Jurkat, Clone E6-1 (cell line): ENCODE results near the gene FOSL2.

Source experiments
- DNase-seq: peaks from one replicate; pipeline ENCODE4 v3.0.0-alpha.2; 2011; ENCODE audit warnings: low read depth, low spot score
- H3K4me3 ChIP-seq: 2 replicates; pipeline ENCODE4 v1.5.1; 2011; ENCODE audit warnings: mild to moderate bottlenecking, low read length, control low read depth, moderate library complexity

Gene FOSL2

DNA sequence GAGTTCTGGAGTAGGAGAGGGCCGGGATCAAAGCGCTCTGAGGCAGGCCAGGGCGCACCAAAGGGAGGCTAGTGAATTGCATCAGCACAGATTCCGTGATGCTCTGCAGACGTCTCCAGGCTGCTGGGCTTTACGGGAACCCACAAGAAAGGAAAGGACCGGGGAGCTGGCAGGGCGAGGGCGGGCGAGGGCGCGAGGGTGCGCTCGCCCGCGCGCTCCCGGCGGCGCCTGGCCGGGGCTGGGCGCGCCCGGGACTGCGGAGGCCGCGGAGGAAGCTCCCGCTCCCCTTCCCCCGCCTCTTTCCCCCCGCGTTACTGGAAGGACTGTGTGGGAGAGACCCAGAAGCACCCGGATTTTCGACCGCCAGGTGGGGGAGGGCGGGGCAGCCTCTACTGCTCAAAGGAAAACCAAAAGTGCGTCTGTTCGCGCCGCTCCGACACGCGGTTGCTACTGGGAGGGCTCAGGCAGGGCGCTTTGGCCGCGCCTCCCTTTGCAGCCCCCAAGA lies 2.4 kb upstream of the FOSL2 start:
- peak; percentile 69 for DNase-seq
- peak overlapping the region; percentile 57 for H3K4me3 ChIP-seq

DNA sequence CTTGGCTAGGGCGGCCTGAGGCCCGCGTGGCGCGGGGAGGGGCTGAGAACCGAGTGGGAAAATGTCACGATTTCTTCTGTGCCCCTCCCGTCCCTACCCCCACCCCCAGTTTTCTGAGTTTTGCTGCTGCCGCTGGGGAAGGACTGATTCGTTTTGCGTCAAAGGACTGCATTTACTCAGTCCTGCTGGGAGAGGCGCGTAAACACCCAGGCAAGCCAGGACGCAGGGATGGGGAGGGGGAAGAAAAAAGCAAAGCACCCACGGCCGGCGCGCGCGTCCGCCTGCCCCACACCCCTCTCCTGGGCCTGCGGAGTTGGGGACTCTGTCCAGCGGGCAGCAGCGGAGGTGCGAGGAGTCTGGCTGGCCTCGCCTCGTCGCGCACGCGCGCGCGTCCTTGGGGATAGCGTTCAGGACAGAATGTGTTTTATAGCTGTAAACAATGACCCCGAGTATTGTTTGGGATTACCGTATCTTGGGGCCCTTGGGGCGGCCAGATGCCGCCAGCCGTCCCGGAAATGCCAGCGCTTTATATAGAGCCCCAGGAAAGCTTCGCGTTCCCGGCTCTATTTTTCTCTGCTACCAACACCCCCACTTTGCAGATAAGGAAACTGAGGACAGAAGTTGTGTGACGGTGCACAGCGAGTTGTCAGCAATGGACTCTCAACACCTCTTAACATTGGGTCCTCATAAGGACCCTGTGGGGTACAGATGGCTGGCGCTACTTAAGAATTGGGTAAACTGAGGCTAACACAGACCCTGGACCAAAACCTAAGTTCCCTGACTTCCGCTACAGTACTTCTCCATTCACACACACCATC lies 1.7 kb upstream of the FOSL2 start:
- no peak for DNase-seq
- peak overlapping the region; percentile 57 for H3K4me3 ChIP-seq

DNA sequence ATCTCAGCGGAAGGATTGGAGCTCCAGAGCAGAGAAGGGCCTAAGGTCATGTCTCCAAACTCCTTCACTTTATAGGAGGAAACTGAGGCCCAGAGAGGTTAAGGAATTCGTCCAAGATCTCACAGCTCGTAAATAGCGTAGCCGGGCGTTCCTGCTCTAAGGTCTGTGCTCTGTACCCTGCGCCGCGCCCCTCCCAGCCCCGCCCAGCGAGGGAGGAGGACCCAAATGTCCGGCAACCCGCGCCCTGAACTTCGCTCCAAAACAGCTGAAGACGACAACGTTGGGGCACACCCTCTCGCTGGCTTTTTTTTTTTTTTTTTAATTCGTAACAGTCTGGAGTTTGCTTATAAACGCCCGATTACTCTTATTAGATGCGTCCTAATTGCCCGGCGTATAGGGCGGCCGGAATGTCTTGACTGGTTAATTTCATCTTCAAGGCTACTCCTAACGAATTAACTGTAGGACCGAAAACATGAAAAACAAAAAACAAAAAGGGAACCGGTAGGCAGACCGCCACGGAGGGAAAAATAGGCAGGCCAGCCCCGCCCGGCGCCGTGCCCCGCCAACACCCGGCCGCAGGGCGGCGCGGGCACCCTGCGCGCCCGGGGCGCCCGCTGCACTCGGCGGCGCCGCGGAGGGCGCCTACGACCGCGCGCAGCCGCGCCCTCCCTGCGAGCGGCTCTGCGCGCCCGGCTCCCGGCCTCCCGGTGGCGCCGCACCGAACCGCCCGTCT lies 928 bp upstream of the FOSL2 start:
- DNase-seq = no peak
- peak overlapping the region; percentile 63 for H3K4me3 ChIP-seq

DNA sequence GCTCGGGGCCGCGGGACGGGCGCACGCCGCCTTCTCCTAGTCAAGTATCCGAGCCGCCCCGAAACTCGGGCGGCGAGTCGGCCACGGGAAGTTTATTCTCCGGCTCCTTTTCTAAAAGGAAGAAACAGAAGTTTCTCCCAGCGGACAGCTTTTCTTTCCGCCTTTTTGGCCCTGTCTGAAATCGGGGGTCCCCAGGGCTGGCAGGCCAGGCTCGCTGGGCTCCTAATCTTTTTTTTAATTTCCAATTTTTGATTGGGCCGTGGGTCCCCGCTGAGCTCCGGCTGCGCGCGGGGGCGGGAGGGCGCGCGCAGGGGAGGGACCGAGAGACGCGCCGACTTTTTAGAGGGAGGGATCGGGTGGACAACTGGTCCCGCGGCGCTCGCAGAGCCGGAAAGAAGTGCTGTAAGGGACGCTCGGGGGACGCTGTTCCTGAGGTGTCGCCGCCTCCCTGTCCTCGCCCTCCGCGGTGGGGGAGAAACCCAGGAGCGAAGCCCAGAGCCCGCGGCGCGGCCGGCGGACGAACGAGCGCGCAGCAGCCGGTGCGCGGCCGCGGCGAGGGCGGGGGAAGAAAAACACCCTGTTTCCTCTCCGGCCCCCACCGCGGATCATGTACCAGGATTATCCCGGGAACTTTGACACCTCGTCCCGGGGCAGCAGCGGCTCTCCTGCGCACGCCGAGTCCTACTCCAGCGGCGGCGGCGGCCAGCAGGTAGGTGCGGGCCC lies 617 bp downstream of the FOSL2 start:
- H3K4me3 ChIP-seq = peak overlapping the region; percentile 63
- no peak for DNase-seq

DNA sequence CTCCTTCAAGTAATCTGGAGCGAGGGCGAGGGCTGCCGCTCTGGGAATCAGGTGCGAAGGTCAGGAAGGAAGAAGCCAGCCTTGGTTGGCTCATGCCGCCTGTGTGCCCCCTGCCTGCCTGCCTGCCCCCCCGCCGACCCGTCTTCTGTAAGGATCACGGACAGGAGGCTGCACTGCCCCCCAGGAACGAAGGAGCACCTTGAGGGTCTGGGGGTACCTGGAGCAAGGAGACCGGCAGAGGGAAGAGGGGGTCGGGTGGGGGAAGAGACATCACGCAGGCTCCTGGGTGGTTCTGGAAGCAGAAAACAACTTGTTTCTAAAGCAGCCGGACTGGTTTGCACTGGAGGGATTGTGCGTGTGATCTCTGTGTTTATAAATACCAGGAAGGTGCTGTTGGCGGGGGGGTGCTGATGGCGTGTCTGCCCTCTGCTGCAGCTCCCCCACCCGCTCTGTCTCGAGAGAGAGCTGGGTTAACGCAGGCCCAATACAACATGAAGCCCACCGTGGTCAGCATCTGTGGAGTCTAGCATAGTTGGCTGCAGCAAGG lies 1.7 kb downstream of the FOSL2 start:
- no peak overlapping the region for H3K4me3 ChIP-seq
- no peak for DNase-seq

DNA sequence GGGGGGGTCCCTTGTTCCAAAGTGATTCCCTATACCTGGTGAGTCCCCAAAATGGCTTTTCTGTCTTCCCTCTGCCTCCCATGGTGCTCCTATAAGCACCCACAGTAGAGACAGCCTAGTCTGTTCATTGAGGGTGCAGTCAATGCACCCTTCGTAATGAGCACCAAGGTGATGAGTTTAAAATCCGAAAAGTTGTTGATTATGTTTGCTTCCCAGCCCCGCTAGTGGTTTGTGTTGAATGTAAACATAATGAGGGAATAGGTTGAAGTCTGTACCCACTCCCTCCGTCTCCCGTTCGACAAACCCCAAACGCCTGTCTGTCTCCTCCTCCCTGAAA lies 2.3 kb downstream of the FOSL2 start:
- H3K4me3 ChIP-seq = no peak overlapping the region
- DNase-seq = no peak

DNA sequence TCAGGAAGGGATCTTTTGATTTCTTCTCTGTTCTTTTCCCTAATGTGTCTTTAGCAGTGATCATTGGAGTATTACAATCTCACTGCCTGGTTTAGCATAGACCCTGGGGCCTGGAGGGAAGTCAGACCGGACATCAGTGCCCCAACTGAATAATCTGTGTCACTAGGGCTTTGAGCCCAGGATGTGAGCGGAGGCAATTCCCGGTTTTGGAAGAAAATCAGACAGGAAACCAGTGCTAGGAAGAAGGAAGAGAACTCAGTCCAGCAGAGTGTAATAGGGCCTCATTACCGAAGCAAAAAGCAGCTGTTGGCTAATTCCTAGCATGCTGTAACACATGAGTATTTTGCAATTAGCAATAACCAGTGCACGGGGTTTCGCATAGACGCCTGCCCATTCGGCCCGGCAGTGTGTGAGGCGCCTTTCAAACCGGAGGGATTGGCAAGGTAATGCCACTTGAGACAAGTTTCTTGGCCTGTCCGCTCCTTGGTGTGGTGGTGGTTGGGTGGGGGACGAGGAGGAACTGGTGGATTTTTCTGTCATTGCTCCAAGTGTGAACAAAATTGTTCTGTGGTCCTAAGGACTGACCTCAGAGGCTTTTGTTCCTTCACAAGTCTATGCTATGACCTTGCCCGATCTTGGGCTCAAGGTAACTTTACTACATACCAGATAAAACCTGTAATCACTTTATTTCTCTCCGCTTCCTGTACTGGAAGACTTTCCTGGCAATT lies 2.8 kb downstream of the FOSL2 start:
- DNase-seq = no peak
- no peak overlapping the region for H3K4me3 ChIP-seq

DNA sequence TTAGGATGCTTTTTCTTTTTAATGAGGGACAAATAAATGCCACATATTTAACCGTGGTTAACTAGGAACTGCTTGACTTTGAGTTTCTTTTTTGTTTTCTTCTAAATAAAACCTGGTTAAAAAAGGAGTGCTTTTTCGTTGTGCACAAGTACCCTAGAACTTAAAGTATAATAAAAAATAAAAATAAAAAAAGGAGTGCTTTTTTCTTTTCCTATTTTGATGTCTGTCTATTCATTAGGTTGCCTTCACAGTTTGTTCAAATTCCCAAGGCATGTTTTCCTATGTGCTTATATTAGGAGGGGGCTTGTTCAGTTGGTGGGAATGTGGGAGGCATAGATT lies 4.4 kb downstream of the FOSL2 start:
- DNase-seq = no peak
- no peak overlapping the region for H3K4me3 ChIP-seq

DNA sequence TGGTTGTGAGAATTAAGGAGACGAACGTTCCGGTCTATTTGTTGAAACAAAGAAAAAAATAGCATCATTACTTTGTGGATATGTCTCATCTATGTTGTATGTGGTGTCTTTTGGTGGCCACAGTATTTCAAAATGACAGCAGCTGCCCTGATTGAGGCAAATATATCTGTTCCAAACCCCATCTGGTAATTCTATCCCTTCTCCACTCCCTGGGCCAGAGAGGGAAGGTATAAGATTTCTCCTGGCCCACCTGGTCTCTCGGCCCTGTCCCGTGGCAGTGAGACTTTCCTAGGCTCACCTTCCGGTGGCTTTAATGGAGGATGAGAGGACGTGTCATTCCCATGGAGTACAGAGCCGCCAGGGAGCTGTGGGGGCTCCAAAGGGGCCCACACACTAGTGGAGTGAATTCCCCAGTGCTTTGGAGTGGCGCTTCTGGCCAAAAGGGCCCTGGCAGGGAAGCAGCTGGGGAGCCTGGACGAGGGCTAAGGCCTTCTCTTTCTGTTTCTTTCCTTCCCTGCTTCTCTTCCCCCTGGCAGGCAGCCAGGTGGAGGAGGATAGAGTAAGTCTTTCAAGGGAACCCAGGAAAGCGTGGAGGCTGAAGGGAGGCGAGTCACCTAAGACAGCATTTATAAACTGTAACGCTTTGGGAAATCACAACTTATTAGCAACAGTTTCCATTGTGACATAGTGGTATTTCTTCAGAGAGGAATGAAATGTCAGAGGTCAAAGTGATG lies 5.6 kb downstream of the FOSL2 start:
- no peak for DNase-seq
- H3K4me3 ChIP-seq = no peak overlapping the region

DNA sequence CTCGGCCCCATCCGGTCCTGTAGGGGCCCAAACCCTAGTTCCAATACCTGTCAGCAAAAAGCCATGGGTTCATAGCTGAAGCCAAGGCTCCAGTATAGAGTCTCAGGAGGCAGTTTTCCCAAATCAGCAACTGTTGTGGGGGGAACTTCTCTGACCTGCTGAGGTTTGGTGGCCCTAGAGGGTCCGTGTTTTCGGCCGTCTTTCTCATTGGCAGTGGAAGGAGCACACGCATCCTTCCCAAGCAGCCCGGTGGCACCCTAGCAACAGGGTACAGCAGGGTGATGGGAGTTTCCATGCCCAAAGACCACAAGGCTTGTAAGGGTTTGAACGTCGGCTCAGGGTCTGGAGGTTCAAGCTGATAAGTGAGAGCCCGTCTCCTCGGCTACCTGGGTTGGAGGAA lies 6.6 kb downstream of the FOSL2 start:
- no peak for DNase-seq
- no peak overlapping the region for H3K4me3 ChIP-seq

DNA sequence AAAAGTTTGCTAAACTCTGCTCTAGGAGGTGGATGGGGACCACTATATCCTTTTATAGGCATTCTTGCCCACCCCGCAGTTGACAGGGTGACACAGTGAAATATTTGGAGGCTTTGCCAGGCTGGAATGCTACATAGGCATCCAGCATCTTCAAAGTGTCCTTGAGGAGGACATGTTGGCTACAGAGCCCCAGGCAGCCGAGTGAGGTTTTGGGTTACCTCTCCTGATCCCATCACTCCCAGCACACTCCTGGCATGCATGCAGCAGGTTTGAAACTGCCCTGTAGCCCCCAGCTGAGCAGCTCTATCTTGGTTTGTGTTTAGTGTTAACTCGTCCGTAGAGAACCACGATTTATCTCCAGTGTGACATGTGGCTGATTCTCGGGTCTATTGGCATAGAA lies 7.3 kb downstream of the FOSL2 start:
- no peak overlapping the region for H3K4me3 ChIP-seq
- DNase-seq = no peak

DNA sequence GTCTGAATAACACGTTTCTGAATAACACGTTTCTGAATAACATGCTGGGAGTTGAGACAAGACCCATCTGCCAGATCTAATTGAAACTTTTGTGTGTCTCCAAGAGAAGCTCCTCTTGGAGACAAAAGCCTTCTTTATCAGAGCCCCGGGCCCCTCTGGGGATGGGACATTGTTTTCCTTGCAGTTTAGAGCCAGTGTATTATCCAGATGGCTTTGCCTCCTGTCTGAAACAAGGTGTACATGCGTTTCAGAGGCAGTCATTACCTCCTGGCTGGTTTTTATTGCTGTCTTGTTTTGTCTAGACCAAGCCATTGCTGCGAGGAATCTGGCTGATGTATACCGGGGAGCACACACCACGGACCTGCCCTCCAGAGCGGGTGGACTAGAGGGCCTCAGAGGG lies 7.8 kb downstream of the FOSL2 start:
- H3K4me3 ChIP-seq = no peak overlapping the region
- DNase-seq = no peak

DNA sequence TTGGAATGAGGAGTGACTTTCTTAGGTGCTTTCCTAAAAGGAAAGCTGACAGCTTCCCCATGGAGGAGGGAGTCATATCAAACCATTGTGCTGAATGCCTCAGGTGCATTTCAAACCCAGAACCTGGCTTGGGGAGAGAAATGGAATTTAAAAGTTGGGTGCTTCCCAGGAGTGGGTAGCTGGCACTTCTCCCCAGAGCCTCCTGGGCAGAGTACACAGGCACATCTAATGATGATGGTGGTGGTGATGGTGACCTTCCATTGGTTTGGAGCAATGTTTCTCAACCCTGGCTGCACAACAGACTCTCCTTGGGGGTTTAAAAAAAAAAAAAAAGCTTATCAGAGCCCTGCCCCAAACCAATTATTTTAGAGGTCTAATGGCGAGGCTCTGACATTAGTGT lies 8.3 kb downstream of the FOSL2 start:
- no peak for DNase-seq
- H3K4me3 ChIP-seq = no peak overlapping the region

DNA sequence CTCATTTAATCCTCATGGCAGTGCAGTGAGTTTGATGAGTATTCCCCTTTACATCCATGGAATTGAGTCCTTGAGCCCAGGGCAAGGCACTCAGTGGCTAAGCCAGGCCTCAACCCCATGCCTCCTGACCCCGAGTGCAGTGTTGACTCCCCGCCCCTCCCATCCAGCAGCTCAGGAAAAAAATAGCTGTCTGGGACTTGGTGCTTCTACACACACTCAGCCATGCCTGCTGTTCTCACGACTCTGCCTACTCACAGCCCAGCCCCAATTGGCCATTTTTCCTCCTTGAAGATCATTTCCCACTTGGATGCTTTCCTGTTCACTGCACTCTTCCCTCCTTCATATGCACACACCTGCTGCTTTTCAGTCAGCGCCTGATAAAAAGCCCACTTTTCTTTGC lies 8.8 kb downstream of the FOSL2 start:
- DNase-seq = no peak
- no peak overlapping the region for H3K4me3 ChIP-seq

DNA sequence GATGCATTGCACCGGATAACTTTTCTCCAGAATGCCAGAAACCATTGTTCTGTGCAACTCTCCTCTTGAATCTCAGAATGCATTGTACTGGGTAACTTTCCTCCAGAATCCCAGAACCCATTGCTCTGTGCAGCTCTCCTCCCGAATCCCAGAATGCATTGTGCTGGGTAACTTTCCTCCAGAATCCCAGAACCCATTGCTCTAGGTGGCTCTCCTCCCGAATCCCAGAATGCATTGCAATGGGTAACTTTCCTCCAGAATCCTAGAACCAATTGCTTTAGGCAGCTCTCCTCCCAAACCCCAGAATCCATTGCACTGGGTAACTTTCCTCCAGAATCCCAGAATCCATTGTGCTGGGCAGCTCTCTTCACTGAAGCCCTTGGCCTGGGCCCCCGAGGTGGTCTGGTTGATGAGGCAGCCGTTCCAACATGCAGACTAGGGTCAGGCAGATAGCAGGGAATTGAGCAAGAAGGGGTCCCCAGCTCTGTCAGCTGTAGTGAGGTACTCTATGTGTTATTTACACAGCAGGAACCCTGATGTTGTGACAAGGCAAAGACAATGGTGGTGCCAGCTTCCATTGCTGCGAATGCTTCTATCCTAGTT lies 9.4 kb downstream of the FOSL2 start:
- no peak for DNase-seq
- no peak overlapping the region for H3K4me3 ChIP-seq

DNA sequence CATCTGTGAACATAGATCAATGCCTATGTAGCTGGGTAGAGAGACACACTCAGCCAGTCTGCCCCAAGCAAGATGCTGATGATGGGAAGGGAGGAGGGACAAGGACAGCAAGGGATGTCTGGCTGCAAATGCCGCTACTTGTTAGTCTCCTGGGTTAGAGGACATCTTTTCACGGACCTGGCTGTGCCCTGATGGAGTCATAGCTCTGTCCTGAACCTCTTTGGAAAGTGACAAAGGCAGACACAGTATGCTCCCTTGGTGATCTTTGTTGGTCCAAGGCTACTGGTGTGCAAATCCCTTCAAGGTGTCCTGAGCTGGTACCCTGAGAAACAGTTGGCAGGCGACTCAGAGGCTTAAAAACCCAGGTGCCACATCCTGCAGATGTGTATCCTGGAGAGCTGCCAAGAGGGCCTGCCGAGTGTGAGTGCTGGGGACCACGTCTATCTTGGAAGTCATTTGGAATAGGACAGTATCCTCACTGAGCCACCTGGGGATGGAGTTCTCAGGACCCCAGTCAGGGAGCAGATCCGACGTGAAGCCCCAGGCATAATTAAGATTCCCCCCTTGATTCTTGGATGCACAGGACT lies 10.8 kb downstream of the FOSL2 start:
- H3K4me3 ChIP-seq = no peak overlapping the region
- DNase-seq = peak; percentile 78

DNA sequence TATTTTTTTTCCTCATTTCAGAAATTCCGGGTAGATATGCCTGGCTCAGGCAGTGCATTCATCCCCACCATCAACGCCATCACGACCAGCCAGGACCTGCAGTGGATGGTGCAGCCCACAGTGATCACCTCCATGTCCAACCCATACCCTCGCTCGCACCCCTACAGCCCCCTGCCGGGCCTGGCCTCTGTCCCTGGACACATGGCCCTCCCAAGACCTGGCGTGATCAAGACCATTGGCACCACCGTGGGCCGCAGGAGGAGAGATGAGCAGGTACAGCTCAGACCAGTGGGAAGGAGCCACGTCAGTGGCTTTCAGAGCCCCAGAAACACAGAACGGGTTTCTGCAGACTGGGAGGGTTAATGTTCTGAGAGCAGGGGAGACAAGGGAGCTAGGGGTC lies 11.4 kb downstream of the FOSL2 start:
- DNase-seq = no peak
- H3K4me3 ChIP-seq = no peak overlapping the region

DNA sequence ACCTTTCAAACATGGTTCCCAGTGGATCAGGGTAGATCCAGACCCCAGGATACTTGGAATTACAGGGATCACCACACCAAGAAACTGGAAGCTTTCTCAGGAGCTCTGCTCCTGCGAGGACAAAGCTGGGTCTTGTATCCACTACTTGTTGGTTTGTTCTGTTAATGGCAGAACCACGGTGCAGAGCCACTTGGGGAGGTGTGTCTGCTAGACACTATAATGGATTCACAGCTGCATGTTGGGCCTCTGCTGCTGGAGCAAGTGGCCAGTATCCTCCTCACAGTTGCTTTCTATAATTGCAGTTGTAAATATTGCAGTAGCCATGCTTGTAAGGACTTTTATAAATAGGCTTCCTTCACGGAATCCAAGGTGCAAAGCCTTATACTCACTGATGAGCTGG lies 12.9 kb downstream of the FOSL2 start:
- no peak overlapping the region for H3K4me3 ChIP-seq
- no peak for DNase-seq
